Naive B cell (primary cell): ENCODE results near the gene NT5DC2. TPM values are rescaled to one million over a fixed set of nuclear protein-coding genes. Genes with fewer than 3 reads are reported as not detected.
A peak's percentile ranks its signal among the peaks of the same experiment; 100 is the strongest.

ENCODE experiments used
- ATAC-seq, 2 donors: fragments of 150-1000 bp; cut with Tn5 transposase; 2 replicates each; pipeline ENCODE4 v1.10.0; 2021; ENCODE audit warnings: low read depth in 2 of 2, mild to moderate bottlenecking in 2 of 2, moderate library complexity in 2 of 2
- DNase-seq: peaks from one replicate; pipeline ENCODE4 v3.0.0; 2022
- H3K27ac Mint-ChIP-seq, 6 donors: one replicate each; pipeline ENCODE4 v1.8.0; 2020 to 2022; ENCODE audit warnings: mild to moderate bottlenecking in 6 of 6, mixed read lengths in 6 of 6, moderate library complexity in 5 of 6, inconsistent platforms in 2 of 6
- H3K27me3 Mint-ChIP-seq, 3 donors: one replicate each; pipeline ENCODE4 v1.8.0; 2021 to 2022; ENCODE audit warnings: mixed read lengths in 3 of 3, mild to moderate bottlenecking in 1 of 3
- H3K36me3 Mint-ChIP-seq, 2 donors: one replicate each; pipeline ENCODE4 v1.8.0; 2020 to 2022; ENCODE audit warnings: mixed read lengths in 2 of 2, inconsistent platforms in 1 of 2, mild to moderate bottlenecking in 1 of 2
- H3K4me1 Mint-ChIP-seq, 3 donors: one replicate each; pipeline ENCODE4 v1.8.0; 2020 to 2022; ENCODE audit warnings: mixed read lengths in 3 of 3, inconsistent platforms in 1 of 3, mild to moderate bottlenecking in 1 of 3, moderate library complexity in 1 of 3
- H3K4me3 Mint-ChIP-seq, 8 donors: one replicate each; pipeline ENCODE4 v1.8.0; 2020 to 2022; ENCODE audit warnings: mild to moderate bottlenecking in 8 of 8, mixed read lengths in 8 of 8, moderate library complexity in 8 of 8, inconsistent platforms in 2 of 8
- H3K9me3 Mint-ChIP-seq, 7 donors: one replicate each; pipeline ENCODE4 v1.8.0; 2020 to 2022; ENCODE audit warnings: mixed read lengths in 7 of 7, mild to moderate bottlenecking in 5 of 7, inconsistent platforms in 2 of 7, moderate library complexity in 1 of 7
- polyA plus RNA-seq, 6 donors: library from polyadenylated mRNA; unstranded; fragments of 300-500 nt; fragmentation: Illumina TruSeq; gene quantifications; one replicate each; pipeline ENCODE4 v1.2.3, GENCODE V29; 2021; ENCODE audit warnings: low read depth in 6 of 6

Gene NT5DC2
- polyA plus RNA-seq, 6 donors from 2014 or later, result 0.13 to 0.86 TPM; not detected in 4

- no peaks in the 10 kb centered on the region for H3K27me3 Mint-ChIP-seq
- DNase-seq (no peak), ATAC-seq (no peak)
- no peaks in the 10 kb centered on the region for H3K36me3 Mint-ChIP-seq
- peak overlapping the region in 2 of 6 donors; percentile 11 to 47 for H3K27ac Mint-ChIP-seq
- no peaks in the 10 kb centered on the region for H3K9me3 Mint-ChIP-seq
- H3K4me3 Mint-ChIP-seq, result no peak overlapping the region
- no peaks in the 10 kb centered on the region for H3K4me1 Mint-ChIP-seq
Observed at GRCh38 chr3:52525680-52526561, 7.7 kb downstream of the NT5DC2 start.

- Mint-ChIP-seq H3K9me3 (no peaks in the 10 kb centered on the region), H3K4me1 (no peaks in the 10 kb centered on the region), H3K4me3 (no peak overlapping the region), H3K27ac (no peak overlapping the region), H3K27me3 (no peaks in the 10 kb centered on the region), H3K36me3 (no peaks in the 10 kb centered on the region)
- no peak for ATAC-seq
- no peak for DNase-seq
Observed at GRCh38 chr3:52524752-52525679, 8.6 kb downstream of the NT5DC2 start.

- Mint-ChIP-seq H3K27ac (no peak overlapping the region), H3K4me1 (no peaks in the 10 kb centered on the region), H3K36me3 (no peaks in the 10 kb centered on the region), H3K9me3 (no peaks in the 10 kb centered on the region), H3K27me3 (no peaks in the 10 kb centered on the region), H3K4me3 (no peak overlapping the region)
- ATAC-seq (no peak), DNase-seq (no peak)
Observed at GRCh38 chr3:52524258-52524751, 9.4 kb downstream of the NT5DC2 start.

- DNase-seq (no peak), ATAC-seq (no peak)
Observed at GRCh38 chr3:52523386-52524257, 10.0 kb downstream of the NT5DC2 start.

GRCh38 chr3:52522651-52523251 is 10.9 kb downstream of the NT5DC2 start:
- no peak overlapping the region for H3K4me3 Mint-ChIP-seq
- ATAC-seq (no peak), DNase-seq (no peak)
- H3K36me3 Mint-ChIP-seq, result no peaks in the 10 kb centered on the region
- no peaks in the 10 kb centered on the region for H3K9me3 Mint-ChIP-seq
- no peaks in the 10 kb centered on the region for H3K4me1 Mint-ChIP-seq
- no peak overlapping the region for H3K27ac Mint-ChIP-seq
- H3K27me3 Mint-ChIP-seq, result no peaks in the 10 kb centered on the region

More at GRCh38 chr3:52523386-52524257, 10.0 kb downstream of the NT5DC2 start:
- H3K9me3 Mint-ChIP-seq, result no peaks in the 10 kb centered on the region
- no peaks in the 10 kb centered on the region for H3K27me3 Mint-ChIP-seq
- H3K36me3 Mint-ChIP-seq, result no peaks in the 10 kb centered on the region
- no peaks in the 10 kb centered on the region for H3K4me1 Mint-ChIP-seq
- no peak overlapping the region for H3K4me3 Mint-ChIP-seq
- no peak overlapping the region for H3K27ac Mint-ChIP-seq

- Mint-ChIP-seq H3K36me3 (no peaks in the 10 kb centered on the region), H3K4me3 (no peak overlapping the region), H3K4me1 (no peaks in the 10 kb centered on the region), H3K27me3 (no peaks in the 10 kb centered on the region), H3K27ac (no peak overlapping the region), H3K9me3 (no peaks in the 10 kb centered on the region)
- no peak for DNase-seq
- no peak for ATAC-seq
Observed at GRCh38 chr3:52521881-52522650, 11.6 kb downstream of the NT5DC2 start.

GRCh38 chr3:52521488-52521824 is 12.2 kb downstream of the NT5DC2 start:
- Mint-ChIP-seq H3K36me3 (no peaks in the 10 kb centered on the region), H3K9me3 (no peaks in the 10 kb centered on the region), H3K4me1 (no peaks in the 10 kb centered on the region), H3K27ac (no peak overlapping the region), H3K4me3 (no peak overlapping the region), H3K27me3 (no peaks in the 10 kb centered on the region)
- DNase-seq, result no peak
- ATAC-seq, result no peak

- H3K36me3 Mint-ChIP-seq, result no peaks in the 10 kb centered on the region
Observed at GRCh38 chr3:52520716-52521487, 12.8 kb downstream of the NT5DC2 start.

GRCh38 chr3:52520141-52520667 is 13.5 kb downstream of the NT5DC2 start:
- no peaks in the 10 kb centered on the region for H3K27me3 Mint-ChIP-seq
- ATAC-seq (no peak), DNase-seq (no peak)
- no peaks in the 10 kb centered on the region for H3K36me3 Mint-ChIP-seq
- no peaks in the 10 kb centered on the region for H3K9me3 Mint-ChIP-seq
- H3K4me3 Mint-ChIP-seq, result no peak overlapping the region
- no peak overlapping the region for H3K27ac Mint-ChIP-seq
- no peaks in the 10 kb centered on the region for H3K4me1 Mint-ChIP-seq

More at GRCh38 chr3:52520716-52521487, 12.8 kb downstream of the NT5DC2 start:
- no peak for DNase-seq
- H3K4me3 Mint-ChIP-seq, result no peak overlapping the region
- no peaks in the 10 kb centered on the region for H3K9me3 Mint-ChIP-seq
- no peak for ATAC-seq
- no peak overlapping the region for H3K27ac Mint-ChIP-seq
- no peaks in the 10 kb centered on the region for H3K4me1 Mint-ChIP-seq
- no peaks in the 10 kb centered on the region for H3K27me3 Mint-ChIP-seq

GRCh38 chr3:52519445-52520140 is 14.1 kb downstream of the NT5DC2 start:
- no peaks in the 10 kb centered on the region for H3K9me3 Mint-ChIP-seq

More at GRCh38 chr3:52519445-52520140, 14.1 kb downstream of the NT5DC2 start:
- no peaks in the 10 kb centered on the region for H3K27me3 Mint-ChIP-seq
- DNase-seq (no peak), ATAC-seq (no peak)
- H3K4me1 Mint-ChIP-seq, result no peaks in the 10 kb centered on the region
- H3K36me3 Mint-ChIP-seq, result no peaks in the 10 kb centered on the region
- H3K27ac Mint-ChIP-seq, result peak overlapping the region in 1 of 6 donors; percentile 47
- H3K4me3 Mint-ChIP-seq, result no peak overlapping the region
